GM06990 (cell line): Measurements from ENCODE around the gene GJB5.

Experiments
- DNase-seq: peaks from one replicate; pipeline ENCODE4 v3.0.0-alpha.2; 2011; ENCODE audit not compliant: insufficient read length; ENCODE audit errors: extremely low read depth
- H3K27me3 ChIP-seq: replicated peaks from 2 replicates; pipeline ENCODE4 v1.6.0; 2011; ENCODE audit warnings: low read length; ENCODE audit not compliant: control insufficient read depth, insufficient read depth
- H3K36me3 ChIP-seq: 2 replicates; pipeline ENCODE4 v1.5.1; 2011; ENCODE audit warnings: low read length; ENCODE audit not compliant: control insufficient read depth, insufficient read depth
- H3K4me3 ChIP-seq: replicated peaks from 2 replicates; pipeline ENCODE4 v1.5.1; 2011; ENCODE audit warnings: low read depth, mild to moderate bottlenecking, control low read depth, low read length
- TF ChIP-seq, protein P1 (sequence below): IDR thresholded peaks from 2 replicates; pipeline ENCODE4 v1.5.1; 2011; ENCODE audit warnings: low read length, control low read depth, mild to moderate bottlenecking, inconsistent platforms; ENCODE audit not compliant: insufficient read depth, poor library complexity, severe bottlenecking

Gene GJB5

DNA sequence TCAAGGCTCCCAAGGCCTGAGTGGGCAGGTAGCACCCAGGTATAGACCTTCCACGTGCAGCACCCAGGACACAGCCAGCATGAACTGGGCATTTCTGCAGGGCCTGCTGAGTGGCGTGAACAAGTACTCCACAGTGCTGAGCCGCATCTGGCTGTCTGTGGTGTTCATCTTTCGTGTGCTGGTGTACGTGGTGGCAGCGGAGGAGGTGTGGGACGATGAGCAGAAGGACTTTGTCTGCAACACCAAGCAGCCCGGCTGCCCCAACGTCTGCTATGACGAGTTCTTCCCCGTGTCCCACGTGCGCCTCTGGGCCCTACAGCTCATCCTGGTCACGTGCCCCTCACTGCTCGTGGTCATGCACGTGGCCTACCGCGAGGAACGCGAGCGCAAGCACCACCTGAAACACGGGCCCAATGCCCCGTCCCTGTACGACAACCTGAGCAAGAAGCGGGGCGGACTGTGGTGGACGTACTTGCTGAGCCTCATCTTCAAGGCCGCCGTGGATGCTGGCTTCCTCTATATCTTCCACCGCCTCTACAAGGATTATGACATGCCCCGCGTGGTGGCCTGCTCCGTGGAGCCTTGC, 6.4 kb downstream of the GJB5 start:
- peaks cover 1% of the 10 kb centered on the region for H3K27me3 ChIP-seq
- H3K4me3 ChIP-seq: no peak overlapping the region
- no peak for DNase-seq
- TF ChIP-seq, protein P1, sequence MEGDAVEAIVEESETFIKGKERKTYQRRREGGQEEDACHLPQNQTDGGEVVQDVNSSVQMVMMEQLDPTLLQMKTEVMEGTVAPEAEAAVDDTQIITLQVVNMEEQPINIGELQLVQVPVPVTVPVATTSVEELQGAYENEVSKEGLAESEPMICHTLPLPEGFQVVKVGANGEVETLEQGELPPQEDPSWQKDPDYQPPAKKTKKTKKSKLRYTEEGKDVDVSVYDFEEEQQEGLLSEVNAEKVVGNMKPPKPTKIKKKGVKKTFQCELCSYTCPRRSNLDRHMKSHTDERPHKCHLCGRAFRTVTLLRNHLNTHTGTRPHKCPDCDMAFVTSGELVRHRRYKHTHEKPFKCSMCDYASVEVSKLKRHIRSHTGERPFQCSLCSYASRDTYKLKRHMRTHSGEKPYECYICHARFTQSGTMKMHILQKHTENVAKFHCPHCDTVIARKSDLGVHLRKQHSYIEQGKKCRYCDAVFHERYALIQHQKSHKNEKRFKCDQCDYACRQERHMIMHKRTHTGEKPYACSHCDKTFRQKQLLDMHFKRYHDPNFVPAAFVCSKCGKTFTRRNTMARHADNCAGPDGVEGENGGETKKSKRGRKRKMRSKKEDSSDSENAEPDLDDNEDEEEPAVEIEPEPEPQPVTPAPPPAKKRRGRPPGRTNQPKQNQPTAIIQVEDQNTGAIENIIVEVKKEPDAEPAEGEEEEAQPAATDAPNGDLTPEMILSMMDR: no peak
- no peaks in the 10 kb centered on the region for H3K36me3 ChIP-seq

GRCh38 chr1:34761776-34762307, 7.0 kb downstream of the GJB5 start:
- TF ChIP-seq, protein P1: no peak
- Histone ChIP-seq H3K4me3 (no peak overlapping the region), H3K27me3 (peaks cover 1% of the 10 kb centered on the region), H3K36me3 (no peaks in the 10 kb centered on the region)
- no peak for DNase-seq

DNA sequence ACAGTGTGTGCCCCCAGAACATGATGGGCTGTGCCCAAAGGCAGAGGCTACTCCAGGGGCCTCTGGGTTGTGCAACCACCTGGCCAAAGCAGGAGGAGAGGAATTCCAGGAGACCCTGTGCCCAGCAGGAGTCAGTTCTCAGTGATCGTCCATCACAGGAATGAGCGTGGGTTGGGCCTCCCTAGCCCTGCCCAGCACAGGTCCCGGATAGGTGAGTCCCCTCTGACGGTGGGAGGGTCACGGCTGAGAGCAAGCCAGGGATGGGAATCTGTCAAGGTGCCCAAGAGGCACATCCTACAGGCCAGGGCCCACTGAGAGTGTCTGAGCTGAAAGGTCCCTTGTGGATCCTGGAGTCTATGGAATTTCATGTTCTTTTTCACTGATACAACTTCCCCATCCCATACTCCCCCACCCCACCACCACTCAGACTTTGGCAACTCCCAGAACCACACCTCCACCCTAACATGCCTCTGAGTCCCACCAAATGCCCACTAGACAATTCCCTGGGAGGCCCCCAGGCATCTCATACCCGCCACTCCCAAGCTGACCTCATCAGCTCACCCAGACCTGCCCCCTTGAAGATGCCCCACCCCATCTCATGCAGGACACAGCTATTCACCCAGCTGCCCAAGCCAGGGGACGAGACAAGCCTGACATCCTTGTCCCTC, 7.8 kb downstream of the GJB5 start:
- no peak for DNase-seq
- H3K4me3 ChIP-seq: no peak overlapping the region
- H3K36me3 ChIP-seq: no peaks in the 10 kb centered on the region
- peaks cover 1% of the 10 kb centered on the region for H3K27me3 ChIP-seq
- TF ChIP-seq, protein P1: no peak

DNA sequence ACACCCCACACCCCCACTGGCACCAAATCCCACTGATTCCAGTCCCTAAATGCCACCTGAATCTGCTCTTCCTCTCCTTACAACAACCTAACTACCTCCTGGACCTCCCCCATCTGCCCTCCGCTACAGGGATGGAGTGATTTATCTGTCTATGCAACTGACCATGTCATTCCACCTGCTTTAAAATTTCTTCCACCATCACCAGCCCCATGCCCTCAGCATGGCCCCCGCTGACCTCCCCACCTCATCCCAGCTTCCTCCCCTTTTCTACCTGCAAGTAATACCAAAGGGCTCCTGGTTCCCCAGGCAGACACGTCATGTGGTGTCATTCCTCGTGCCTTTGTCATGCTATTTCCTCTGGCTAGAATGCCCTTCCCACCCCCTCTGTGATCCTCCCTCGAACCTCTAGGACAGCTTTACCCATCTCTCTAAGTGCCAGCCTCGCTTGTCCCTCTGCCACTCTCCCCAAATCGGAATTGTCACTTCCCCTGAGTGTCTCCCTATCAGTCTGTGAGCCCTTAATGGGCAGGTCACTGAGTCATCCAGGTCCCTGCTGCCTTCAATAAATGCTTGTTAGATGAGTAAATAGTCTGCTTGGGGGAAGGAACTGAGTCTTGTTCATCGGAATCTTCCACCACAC, 8.4 kb downstream of the GJB5 start:
- Histone ChIP-seq H3K27me3 (peaks cover 1% of the 10 kb centered on the region), H3K36me3 (no peaks in the 10 kb centered on the region), H3K4me3 (no peak overlapping the region)
- DNase-seq: no peak
- TF ChIP-seq, protein P1: no peak

DNA sequence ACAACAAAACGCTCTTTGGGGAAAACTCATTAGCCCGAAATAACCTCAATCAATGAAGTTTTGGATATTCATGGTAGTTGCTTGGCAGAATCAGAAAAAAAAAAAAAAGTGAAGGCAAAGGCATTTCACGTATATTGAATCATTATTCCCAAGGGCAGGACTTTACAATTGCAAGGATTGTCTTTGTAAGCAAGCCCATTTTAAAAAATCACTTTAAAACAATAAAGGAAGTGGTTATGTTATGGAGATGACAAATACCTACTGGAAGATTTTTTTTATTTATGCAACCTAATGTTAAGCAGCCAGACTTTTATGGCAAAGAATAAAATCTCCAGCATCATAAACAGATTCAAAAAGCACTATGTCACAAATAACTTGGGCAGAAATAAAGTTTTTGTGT, 14.0 kb downstream of the GJB5 start:
- no peak overlapping the region for H3K4me3 ChIP-seq
- TF ChIP-seq, protein P1: no peak
- no peak for DNase-seq
- H3K27me3 ChIP-seq: no peaks in the 10 kb centered on the region; the same call in 1 of the 2 replicates
- H3K36me3 ChIP-seq: no peaks in the 10 kb centered on the region
